Lung microvascular endothelial cell (primary cell): ENCODE data around the gene SLC22A31. TPM values are rescaled to one million over a fixed set of nuclear protein-coding genes. Genes with fewer than 3 reads are reported as not detected.
"Not testable (repeated sequence)": the region's sequence is repeated elsewhere in the genome, so short reads cannot be mapped to it uniquely, and the experiment has no call there.

Experiments used
- DNase-seq, 2 donors: peaks; one replicate each; pipeline versions ENCODE4 v3.0.0 to v3.0.0-alpha.2; 2010; ENCODE audit warnings: low read depth in 2 of 2
- total RNA-seq: library from RNA; depleted of rRNA; stranded (reverse); fragments of >200 nt; gene quantifications from 2 replicates; pipeline ENCODE4 v1.2.1, GENCODE V29; 2014

The SLC22A31 gene
- total RNA-seq, 1 donor from 2014 or later, result not detected

DNA sequence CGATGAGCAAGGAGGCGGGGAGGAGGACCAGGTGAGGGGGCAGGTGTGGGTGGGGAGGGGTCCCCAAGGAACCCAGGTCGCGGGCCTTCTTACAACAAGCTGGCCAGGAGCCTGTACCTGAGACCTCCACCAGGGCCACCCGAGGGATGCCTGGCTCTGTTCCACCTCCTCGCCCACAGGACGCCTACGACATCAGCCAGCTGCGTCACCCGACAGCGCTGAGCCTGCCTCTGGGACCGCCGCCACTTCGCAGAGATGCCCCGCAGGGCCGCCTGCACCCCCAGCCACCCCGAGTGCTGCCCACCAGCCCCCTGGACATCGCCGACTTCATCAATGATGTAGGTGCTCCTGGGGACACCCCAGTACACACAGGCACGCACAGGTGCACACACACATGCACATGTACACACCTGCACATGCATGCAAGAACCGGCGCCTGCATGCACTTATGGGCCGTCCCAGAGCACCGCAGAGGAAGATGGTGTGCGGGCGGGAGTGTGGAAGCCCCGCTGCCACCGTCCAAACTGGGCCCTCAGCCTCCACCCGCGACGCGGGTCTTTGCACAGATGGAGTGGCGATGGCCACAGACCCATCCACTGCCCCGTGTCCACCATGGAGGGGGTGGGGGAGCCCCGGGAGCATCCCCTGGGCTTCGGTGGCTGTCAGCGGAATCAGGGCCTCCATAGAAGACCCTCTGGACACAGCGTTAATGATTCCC is 6.6 kb downstream of the SLC22A31 start:
- no peak for DNase-seq

DNA sequence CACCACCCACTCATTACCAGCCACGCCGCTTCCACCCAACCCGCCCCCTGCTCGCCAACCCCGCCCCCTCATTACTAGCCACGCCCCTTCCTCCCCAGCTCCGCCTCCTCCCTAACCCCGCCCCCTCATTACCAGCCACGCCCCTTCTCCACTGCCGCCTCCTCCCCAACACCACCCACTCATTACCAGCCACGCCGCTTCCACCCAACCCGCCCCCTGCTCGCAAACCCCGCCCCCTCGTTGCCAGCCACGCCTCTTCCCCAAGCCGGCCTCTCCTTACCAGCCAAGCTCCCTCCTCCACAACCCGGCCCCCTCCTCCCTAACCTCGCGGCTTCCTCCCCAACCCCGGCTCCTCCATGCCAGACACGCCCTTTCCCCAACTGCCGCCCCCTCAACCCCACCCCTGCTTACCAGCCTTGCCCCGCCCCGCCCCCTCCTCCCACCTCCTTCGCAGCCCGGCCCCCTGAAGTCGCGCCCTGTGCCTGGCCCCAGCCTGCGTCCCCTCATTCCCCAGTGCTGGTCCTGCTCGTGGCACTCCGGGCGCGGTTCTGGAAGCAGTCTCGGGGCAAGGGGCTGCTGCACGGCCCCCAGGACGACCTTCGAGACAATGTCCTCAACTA is 7.3 kb downstream of the SLC22A31 start:
- no peak for DNase-seq

GRCh38 chr16:89192186-89192955 is 8.0 kb downstream of the SLC22A31 start:
- peak; percentile 94 to 96 for DNase-seq

DNA sequence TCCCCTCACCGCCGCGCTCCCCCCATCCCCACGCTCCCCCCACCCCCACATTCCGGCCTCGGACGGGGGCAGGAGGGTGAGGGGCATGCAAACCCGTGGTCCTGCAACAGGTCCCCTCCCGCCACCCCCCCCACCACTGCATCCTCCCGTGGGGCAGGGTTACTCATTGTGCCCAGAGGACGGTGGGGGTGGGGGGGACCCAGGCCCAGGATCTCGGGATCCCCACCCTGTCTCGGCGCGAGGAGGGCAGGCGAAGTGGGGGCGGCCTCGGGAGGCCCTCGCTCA is 8.5 kb downstream of the SLC22A31 start:
- DNase-seq, result no peak

GRCh38 chr16:89191033-89191900 is 9.1 kb downstream of the SLC22A31 start:
- DNase-seq, result no peak

GRCh38 chr16:89190150-89190958 is 10.0 kb downstream of the SLC22A31 start:
- no peak for DNase-seq

DNA sequence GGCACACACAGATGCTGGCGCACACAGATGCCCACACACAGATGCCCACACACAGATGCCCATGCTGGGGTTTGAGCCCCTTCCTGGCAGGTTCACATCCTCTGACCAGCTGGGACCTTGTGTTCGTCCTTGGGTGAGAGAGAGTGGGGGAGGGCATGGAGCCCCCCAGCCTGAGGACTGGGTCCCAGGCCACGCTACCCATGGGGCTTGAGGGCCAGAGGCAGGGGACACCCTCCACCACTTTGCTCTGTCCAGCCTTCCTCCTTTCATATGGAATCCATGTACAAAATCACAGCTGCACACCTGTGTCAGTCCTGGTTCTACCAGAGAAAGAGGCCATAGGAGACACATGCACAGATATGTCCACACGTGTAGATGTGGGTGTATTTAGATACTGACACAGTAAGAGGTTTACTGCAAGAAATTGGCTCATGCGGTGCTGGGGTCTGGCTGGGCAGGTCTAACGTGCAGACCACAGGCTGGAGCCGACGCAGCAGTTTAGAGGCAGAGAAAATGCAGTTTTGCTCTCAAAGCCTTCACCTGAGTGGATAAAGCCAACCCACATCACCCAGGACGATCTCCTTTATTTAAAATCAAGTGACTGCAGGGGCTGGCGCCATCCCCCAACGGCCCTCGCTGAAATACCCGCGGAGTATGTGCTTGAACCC is 10.8 kb downstream of the SLC22A31 start:
- no peak for DNase-seq

DNA sequence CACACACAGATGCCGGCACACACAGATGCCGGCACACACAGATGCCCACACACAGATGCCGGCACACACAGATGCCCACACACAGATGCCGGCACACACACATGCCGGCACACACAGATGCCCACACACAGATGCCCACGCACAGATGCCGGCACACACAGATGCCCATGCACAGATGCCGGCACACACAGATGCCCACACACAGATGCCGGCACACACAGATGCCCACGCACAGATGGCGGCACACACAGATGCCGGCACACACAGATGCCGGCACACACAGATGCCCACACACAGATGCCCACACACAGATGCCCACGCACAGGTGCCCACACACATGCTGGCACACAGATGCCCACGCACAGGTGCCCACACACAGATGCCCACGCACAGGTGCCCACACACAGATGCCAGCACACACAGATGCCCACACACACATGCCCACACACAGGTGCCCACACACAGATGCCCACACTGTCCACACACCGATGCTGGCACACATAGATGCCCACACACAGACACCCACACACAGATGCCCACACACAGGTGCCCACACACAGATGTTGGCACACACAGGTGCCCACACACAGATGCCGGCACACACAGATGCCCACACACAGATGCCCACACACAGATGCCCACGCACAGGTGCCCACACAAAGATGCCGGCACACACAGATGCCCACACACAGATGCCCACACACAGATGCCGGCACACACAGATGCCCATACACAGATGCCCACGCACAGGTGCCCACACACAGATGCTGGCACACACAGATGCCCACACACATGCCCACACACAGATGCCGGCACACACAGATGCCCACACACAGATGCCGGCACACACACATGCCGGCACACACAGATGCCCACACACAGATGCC is 11.6 kb downstream of the SLC22A31 start:
- not testable (repeated sequence) for DNase-seq

GRCh38 chr16:89187770-89188392 is 12.5 kb downstream of the SLC22A31 start:
- DNase-seq, result no peak

DNA sequence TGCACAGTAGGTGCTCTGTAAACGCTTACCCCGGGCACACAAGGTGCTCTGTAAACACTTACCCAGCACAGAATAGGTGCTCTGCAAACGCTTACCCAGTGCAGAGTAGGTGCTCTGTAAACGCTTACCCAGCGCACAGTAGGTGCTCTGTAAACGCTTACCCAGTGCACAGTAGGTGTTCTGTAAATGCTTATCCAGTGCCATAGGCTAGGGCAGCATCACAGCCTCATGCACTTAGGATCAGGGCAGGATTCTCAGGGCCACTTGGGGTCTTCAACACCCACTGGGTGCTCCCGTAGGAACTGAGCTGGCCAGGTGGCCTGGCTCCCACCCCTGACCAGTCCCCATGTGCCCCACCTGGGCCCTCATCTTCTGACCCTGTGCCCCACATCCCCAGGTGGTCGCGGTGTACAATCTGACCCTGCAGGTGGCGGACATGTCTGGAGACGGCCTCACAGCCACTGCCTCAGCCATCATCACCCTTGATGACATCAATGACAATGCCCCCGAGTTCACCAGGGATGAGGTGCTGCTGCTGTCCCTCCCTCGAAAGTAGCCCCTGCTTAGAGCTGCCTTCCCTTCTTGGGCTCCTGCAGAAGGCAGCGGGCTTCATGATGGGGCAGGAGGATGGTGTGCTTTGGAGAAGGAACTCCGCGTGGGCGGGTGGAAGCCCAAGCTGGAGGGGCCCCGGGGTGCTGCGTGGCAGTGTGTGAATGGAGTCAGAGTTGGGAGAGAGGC is 13.1 kb downstream of the SLC22A31 start:
- no peak for DNase-seq

GRCh38 chr16:89186593-89187031 is 13.7 kb downstream of the SLC22A31 start:
- DNase-seq, result not testable (repeated sequence)

- DNase-seq, result not testable (repeated sequence)
Measured at GRCh38 chr16:89185887-89186592, 14.3 kb downstream of the SLC22A31 start.

- DNase-seq, result no peak
Measured at GRCh38 chr16:89184933-89185794, 15.2 kb downstream of the SLC22A31 start.

GRCh38 chr16:89184677-89184932 is 15.7 kb downstream of the SLC22A31 start:
- no peak for DNase-seq

DNA sequence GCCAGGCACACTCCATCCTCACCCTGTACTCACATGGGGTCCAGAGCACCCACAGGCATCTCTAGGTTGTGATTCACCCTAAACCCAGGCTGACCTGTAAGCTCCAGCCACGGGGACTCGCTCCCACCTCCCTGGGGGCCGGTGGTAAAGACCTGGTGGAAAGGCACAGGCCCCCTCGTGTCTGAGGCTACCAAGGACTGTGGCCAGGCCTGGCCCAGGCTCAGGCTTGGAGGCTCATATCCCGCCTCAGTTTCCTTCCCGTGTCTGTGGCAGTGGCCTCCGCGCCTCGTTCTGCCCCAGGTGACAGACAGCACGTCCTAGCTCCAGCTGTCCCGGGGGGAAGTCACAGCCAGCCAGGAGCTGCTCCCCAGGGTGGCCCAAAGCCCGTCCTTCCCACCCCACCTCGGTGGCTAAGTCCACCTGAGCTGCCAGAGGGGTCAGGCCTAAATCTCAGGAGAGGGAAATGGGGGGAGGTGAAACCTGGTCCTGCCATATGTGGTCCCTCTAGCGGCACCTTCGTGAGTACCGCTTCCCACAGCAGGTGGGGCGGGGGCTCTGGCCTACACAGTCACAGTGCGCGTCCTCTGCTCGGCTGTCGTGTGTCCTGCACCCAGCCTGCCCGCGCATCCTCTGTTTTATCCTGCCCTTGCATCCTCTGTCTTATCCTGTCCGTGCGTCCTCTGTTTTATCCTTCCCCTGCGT is 16.2 kb downstream of the SLC22A31 start:
- DNase-seq, result no peak

- no peak for DNase-seq
Measured at GRCh38 chr16:89183463-89183862, 16.9 kb downstream of the SLC22A31 start.
